ENCODE data around the gene KLHDC8A. TPM values are rescaled to one million over a fixed set of nuclear protein-coding genes. Genes with fewer than 3 reads are reported as not detected.
A peak's percentile ranks its signal among the peaks of the same experiment; 100 is the strongest.

The KLHDC8A gene
- total RNA-seq, 1 donor: not detected

DNA sequence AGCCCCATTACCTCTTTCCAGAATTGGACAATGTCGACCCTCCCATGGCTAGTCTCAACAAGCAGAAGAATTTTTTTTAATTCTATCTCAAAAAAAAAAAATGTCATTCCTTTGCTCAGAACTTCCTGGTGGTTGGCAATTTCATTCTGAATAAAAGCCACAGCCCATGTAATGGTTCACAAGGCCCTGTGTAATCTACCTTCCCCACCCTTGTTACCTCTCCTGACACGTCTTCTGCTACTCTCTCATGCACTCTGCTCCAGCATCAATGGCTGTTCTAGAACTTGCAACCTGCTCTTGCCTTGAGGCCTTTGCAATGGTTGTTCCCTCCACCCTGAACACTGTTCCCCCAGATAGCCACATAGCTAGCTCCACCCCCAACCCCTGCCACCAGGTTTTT lies 60.6 kb downstream of the KLHDC8A start:
- H3K9me3 ChIP-seq (ENCODE audit: low read depth, low read length): no peaks in the 10 kb centered on the region
- H3K4me1 ChIP-seq (ENCODE audit: insufficient read depth, low read length): peaks cover 53% of the 10 kb centered on the region
- no peak overlapping the region for H3K27ac ChIP-seq (ENCODE audit: low read depth, low read length)
- no peaks in the 10 kb centered on the region for H4K20me1 ChIP-seq (ENCODE audit: insufficient read depth, low read length)
- no peaks in the 10 kb centered on the region for H3K36me3 ChIP-seq (ENCODE audit: insufficient read depth, low read length)
- no peak for DNase-seq (ENCODE audit: insufficient read length, low spot score, missing footprints)
- H3K79me2 ChIP-seq (ENCODE audit: insufficient read depth, low read length): no peaks in the 10 kb centered on the region
- H2AFZ ChIP-seq (ENCODE audit: low read length): no peak overlapping the region
- H3K4me2 ChIP-seq (ENCODE audit: insufficient read depth, low read length): no peak overlapping the region
- H3K4me3 ChIP-seq (ENCODE audit: insufficient read depth, low read length): no peak overlapping the region
- TF ChIP-seq, protein P1, sequence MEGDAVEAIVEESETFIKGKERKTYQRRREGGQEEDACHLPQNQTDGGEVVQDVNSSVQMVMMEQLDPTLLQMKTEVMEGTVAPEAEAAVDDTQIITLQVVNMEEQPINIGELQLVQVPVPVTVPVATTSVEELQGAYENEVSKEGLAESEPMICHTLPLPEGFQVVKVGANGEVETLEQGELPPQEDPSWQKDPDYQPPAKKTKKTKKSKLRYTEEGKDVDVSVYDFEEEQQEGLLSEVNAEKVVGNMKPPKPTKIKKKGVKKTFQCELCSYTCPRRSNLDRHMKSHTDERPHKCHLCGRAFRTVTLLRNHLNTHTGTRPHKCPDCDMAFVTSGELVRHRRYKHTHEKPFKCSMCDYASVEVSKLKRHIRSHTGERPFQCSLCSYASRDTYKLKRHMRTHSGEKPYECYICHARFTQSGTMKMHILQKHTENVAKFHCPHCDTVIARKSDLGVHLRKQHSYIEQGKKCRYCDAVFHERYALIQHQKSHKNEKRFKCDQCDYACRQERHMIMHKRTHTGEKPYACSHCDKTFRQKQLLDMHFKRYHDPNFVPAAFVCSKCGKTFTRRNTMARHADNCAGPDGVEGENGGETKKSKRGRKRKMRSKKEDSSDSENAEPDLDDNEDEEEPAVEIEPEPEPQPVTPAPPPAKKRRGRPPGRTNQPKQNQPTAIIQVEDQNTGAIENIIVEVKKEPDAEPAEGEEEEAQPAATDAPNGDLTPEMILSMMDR (IDR thresholded peaks at IDR 0.05; ENCODE audit: extremely low read depth, low read depth, low read length): no peak
- no peaks in the 10 kb centered on the region for H3K27me3 ChIP-seq (ENCODE audit: insufficient read depth, low read length)

DNA sequence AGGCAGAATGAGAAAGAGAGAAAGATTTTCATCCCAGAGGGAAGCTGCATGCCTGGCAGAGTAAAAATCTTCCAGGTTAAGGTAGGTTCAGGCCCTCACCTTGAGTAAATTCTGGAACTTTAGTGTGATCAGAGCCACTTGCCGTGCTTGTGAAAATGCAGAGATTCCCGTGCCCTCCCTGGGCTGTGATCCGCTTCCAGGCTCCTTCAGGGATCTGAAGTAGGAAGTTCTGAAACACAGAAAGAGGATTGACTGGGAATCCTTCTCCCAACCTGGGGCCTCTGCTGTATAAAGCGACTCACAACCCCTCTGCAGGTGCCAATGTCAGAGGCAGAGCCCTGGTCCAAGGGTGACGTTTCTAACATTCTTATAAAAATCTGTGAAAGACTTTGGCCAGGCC lies 61.8 kb downstream of the KLHDC8A start:
- H3K27me3 ChIP-seq (ENCODE audit: insufficient read depth, low read length): no peaks in the 10 kb centered on the region
- H2AFZ ChIP-seq (ENCODE audit: low read length): no peak overlapping the region
- no peaks in the 10 kb centered on the region for H4K20me1 ChIP-seq (ENCODE audit: insufficient read depth, low read length)
- H3K4me2 ChIP-seq (ENCODE audit: insufficient read depth, low read length): peak overlapping the region; percentile 73
- no peaks in the 10 kb centered on the region for H3K36me3 ChIP-seq (ENCODE audit: insufficient read depth, low read length)
- H3K79me2 ChIP-seq (ENCODE audit: insufficient read depth, low read length): no peaks in the 10 kb centered on the region
- no peaks in the 10 kb centered on the region for H3K9me3 ChIP-seq (ENCODE audit: low read depth, low read length)
- H3K4me1 ChIP-seq (ENCODE audit: insufficient read depth, low read length): peaks cover 41% of the 10 kb centered on the region
- DNase-seq (ENCODE audit: insufficient read length, low spot score, missing footprints): peak; percentile 48
- peak overlapping the region; percentile 94 for H3K27ac ChIP-seq (ENCODE audit: low read depth, low read length)
- peak overlapping the region; percentile 29 for H3K4me3 ChIP-seq (ENCODE audit: insufficient read depth, low read length)
- TF ChIP-seq, protein P1 (IDR thresholded peaks at IDR 0.05; ENCODE audit: extremely low read depth, low read depth, low read length): no peak

DNA sequence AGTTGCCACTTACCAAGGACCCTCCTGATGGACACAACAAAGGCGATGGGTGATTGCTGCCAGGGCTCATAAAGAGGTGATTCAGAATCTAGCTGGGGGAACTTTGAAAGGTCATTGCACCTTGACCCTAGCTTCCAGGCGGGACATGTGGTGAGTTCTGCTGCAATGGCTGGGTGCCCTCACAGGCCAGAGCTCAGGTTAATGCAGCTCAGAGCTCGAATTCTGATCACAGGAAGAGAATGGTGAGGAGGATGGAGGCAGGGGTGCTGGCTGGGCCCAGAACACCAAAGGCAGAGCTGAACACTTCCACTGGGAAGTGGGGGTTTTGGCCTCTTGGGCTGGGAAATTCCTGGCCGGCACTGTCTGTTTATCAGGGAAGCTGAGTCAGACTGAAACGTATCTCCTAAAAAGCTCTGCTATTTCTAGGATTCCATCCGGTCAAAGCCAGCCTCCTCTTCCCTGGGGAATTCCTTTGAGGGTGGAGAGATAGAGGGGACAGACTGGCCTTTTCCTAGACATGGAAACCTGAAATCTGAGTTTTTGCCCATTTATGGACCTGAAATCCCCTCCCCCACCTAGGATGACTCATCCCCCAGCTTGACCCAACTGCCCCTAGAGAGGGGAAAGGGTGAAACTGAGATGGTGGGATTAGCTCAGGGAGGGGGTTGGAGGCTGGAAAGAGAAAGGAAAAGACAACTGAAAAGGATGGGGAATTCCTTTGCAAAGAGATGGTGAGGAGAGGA lies 62.4 kb downstream of the KLHDC8A start:
- H3K4me2 ChIP-seq (ENCODE audit: insufficient read depth, low read length): peak overlapping the region; percentile 73
- H3K4me1 ChIP-seq (ENCODE audit: insufficient read depth, low read length): peaks cover 39% of the 10 kb centered on the region
- peak overlapping the region; percentile 29 for H3K4me3 ChIP-seq (ENCODE audit: insufficient read depth, low read length)
- H3K27ac ChIP-seq (ENCODE audit: low read depth, low read length): peak overlapping the region; percentile 94
- no peaks in the 10 kb centered on the region for H3K36me3 ChIP-seq (ENCODE audit: insufficient read depth, low read length)
- peak overlapping the region; percentile 66 for H2AFZ ChIP-seq (ENCODE audit: low read length)
- H3K27me3 ChIP-seq (ENCODE audit: insufficient read depth, low read length): no peaks in the 10 kb centered on the region
- peak; percentile 91 for DNase-seq (ENCODE audit: insufficient read length, low spot score, missing footprints)
- H4K20me1 ChIP-seq (ENCODE audit: insufficient read depth, low read length): no peaks in the 10 kb centered on the region
- no peaks in the 10 kb centered on the region for H3K9me3 ChIP-seq (ENCODE audit: low read depth, low read length)
- H3K79me2 ChIP-seq (ENCODE audit: insufficient read depth, low read length): no peaks in the 10 kb centered on the region
- TF ChIP-seq, protein P1 (IDR thresholded peaks at IDR 0.05; ENCODE audit: extremely low read depth, low read depth, low read length): no peak

DNA sequence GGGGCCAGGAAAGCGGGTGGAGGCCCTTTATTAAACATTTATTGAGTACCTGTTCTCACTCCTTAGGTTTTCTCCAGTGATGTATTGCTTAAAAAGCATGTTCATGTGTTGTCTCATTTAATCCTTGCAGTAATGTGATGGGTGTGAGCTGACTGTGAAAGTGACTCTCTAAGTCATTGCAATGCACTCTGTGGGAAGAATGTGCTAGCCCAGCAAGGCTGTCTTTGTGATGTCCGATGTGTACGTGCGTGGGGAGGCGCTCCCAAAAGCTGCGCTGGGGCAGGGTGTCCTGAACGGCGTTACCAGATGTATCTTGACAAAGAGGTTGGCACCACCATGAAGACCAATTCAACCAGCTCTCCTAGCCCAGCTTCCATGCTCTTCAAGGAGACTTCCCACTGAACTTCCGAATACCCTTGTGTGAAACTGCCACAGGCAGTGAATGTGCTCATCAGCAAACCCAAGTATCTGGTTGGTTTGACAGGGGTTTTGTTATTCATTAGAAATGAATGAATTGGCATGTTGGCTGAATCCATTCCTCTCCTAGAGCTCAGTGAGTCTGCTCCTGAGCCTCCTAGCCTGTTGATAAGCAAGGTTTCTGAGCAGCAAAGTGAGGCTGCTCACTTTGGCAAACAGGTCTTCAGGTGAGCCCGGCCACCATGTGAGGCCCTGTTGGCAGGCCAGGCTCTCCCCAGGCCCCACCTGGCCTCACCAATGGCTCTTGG lies 63.2 kb downstream of the KLHDC8A start:
- DNase-seq (ENCODE audit: insufficient read length, low spot score, missing footprints): peak; percentile 56
- Histone ChIP-seq H2AFZ (ENCODE audit: low read length) (peak overlapping the region; percentile 66), H3K4me3 (ENCODE audit: insufficient read depth, low read length) (peak overlapping the region; percentile 29), H3K9me3 (ENCODE audit: low read depth, low read length) (no peaks in the 10 kb centered on the region), H3K27me3 (ENCODE audit: insufficient read depth, low read length) (no peaks in the 10 kb centered on the region), H3K4me1 (ENCODE audit: insufficient read depth, low read length) (peaks cover 34% of the 10 kb centered on the region), H3K36me3 (ENCODE audit: insufficient read depth, low read length) (no peaks in the 10 kb centered on the region), H3K4me2 (ENCODE audit: insufficient read depth, low read length) (peak overlapping the region; percentile 73), H3K79me2 (ENCODE audit: insufficient read depth, low read length) (no peaks in the 10 kb centered on the region), H3K27ac (ENCODE audit: low read depth, low read length) (peak overlapping the region; percentile 94), H4K20me1 (ENCODE audit: insufficient read depth, low read length) (no peaks in the 10 kb centered on the region)
- TF ChIP-seq, protein P1 (IDR thresholded peaks at IDR 0.05; ENCODE audit: extremely low read depth, low read depth, low read length): no peak
